SHP77 treated with DMSO at 0.1 percent for 48 hours (cell line): ENCODE measurements around the gene PLCZ1.
"Not testable (repeated sequence)": the region's sequence is repeated elsewhere in the genome, so short reads cannot be mapped to it uniquely, and the experiment has no call there.

ENCODE experiments used
- DNase-seq: peaks from one replicate; lab custom pipeline; 2025; lab: John Stamatoyannopoulos, UW

The PLCZ1 gene

GRCh38 chr12:18703321-18703720, 34.5 kb downstream of the PLCZ1 start:
- DNase-seq: no peak

GRCh38 chr12:18700271-18700670, 37.5 kb downstream of the PLCZ1 start:
- no peak for DNase-seq

GRCh38 chr12:18696971-18697602, 40.7 kb downstream of the PLCZ1 start:
- DNase-seq: no peak

- DNase-seq: not testable (repeated sequence)
These were observed 43.8 kb downstream of the PLCZ1 start for GRCh38 chr12:18693986-18694385.

- DNase-seq: no peak
These were observed 47.2 kb downstream of the PLCZ1 start for GRCh38 chr12:18690653-18691052.

- DNase-seq: no peak
These were observed 48.0 kb downstream of the PLCZ1 start for GRCh38 chr12:18689771-18690170.

GRCh38 chr12:18684430-18684829, 53.4 kb downstream of the PLCZ1 start:
- DNase-seq: no peak

- DNase-seq: no peak
These were observed 54.3 kb downstream of the PLCZ1 start for GRCh38 chr12:18683327-18684013.

- DNase-seq: no peak
These were observed 56.0 kb downstream of the PLCZ1 start for GRCh38 chr12:18681818-18682217.

GRCh38 chr12:18676996-18677588, 60.7 kb downstream of the PLCZ1 start:
- DNase-seq: no peak

- DNase-seq: no peak
These were observed 61.7 kb downstream of the PLCZ1 start for GRCh38 chr12:18676141-18676540.

- no peak for DNase-seq
These were observed 79.0 kb downstream of the PLCZ1 start for GRCh38 chr12:18658829-18659228.

GRCh38 chr12:18658179-18658578, 79.6 kb downstream of the PLCZ1 start:
- DNase-seq: no peak

GRCh38 chr12:18655351-18655750, 82.5 kb downstream of the PLCZ1 start:
- no peak for DNase-seq

- DNase-seq: no peak
These were observed 84.3 kb downstream of the PLCZ1 start for GRCh38 chr12:18653465-18653864.

GRCh38 chr12:18652596-18652995, 85.2 kb downstream of the PLCZ1 start:
- no peak for DNase-seq

GRCh38 chr12:18651525-18651924, 86.3 kb downstream of the PLCZ1 start:
- no peak for DNase-seq

GRCh38 chr12:18646286-18646890, 91.4 kb downstream of the PLCZ1 start:
- no peak for DNase-seq

- no peak for DNase-seq
These were observed 93.2 kb downstream of the PLCZ1 start for GRCh38 chr12:18644564-18644963.

- DNase-seq: no peak
These were observed 94.1 kb downstream of the PLCZ1 start for GRCh38 chr12:18643681-18644080.

- no peak for DNase-seq
These were observed 97.4 kb downstream of the PLCZ1 start for GRCh38 chr12:18640321-18640955.

- DNase-seq: no peak
These were observed 103.4 kb downstream of the PLCZ1 start for GRCh38 chr12:18634382-18634781.
